ENCODE data around the gene SMYD3. TPM values are rescaled to one million over a fixed set of nuclear protein-coding genes. Genes with fewer than 3 reads are reported as not detected.
"Not testable (repeated sequence)": the region's sequence is repeated elsewhere in the genome, so short reads cannot be mapped to it uniquely, and the experiment has no call there.

The SMYD3 gene
- total and polyA plus RNA-seq, 9 of the 15 experiments (the other 6 are each of a cell fraction or from before 2014, with no cell fraction given): 128 to 440 (median 197) TPM

GRCh38 chr1:246364415-246364941 is 142.6 kb downstream of the SMYD3 start:
- CTCF ChIA-PET (ENCODE audit: low intra/inter-chr PET ratio): no interaction called here
- Histone ChIP-seq H3K4me1 (replicated peaks in 1 of 2; ENCODE audit: control insufficient read depth in 2 of 2, insufficient read depth in 2 of 2, low read length in 2 of 2) (no peaks in the 10 kb centered on the region), H3K9me1 (ENCODE audit: control insufficient read depth, insufficient read depth, low read length) (no peaks in the 10 kb centered on the region), H3K36me3 (ENCODE audit: control insufficient read depth, insufficient read depth, low read length) (no peaks in the 10 kb centered on the region), H3K27me3 (ENCODE audit: control insufficient read depth in 2 of 2, insufficient read depth in 2 of 2, low read length in 2 of 2) (no peaks in the 10 kb centered on the region), H3K9ac (ENCODE audit: insufficient read depth in 1 of 2, low read depth in 2 of 2, low read length in 2 of 2) (no peak overlapping the region), H3K79me2 (ENCODE audit: control insufficient read depth, insufficient read depth, low read length) (no peaks in the 10 kb centered on the region), H3K4me2 (ENCODE audit: insufficient read depth, low read length) (no peak overlapping the region), H4K20me1 (replicated peaks; ENCODE audit: control insufficient read depth, insufficient read depth, low read length) (no peaks in the 10 kb centered on the region), H3K27ac (ENCODE audit: extremely low read depth, low read depth, low read length) (no peak overlapping the region), H3K4me3 (no peak overlapping the region), H2AFZ (ENCODE audit: low read depth, low read length) (no peak overlapping the region), H3K9me3 (replicated peaks; ENCODE audit: control insufficient read depth, insufficient read depth, low read depth, low read length) (no peaks in the 10 kb centered on the region)
- TF ChIP-seq ZNF274 (IDR thresholded peaks at IDR 0.05; ENCODE audit: borderline replicate concordance, low read depth, low read length) (no peak), NFYB (IDR thresholded peaks at IDR 0.05; ENCODE audit: extremely low read depth, insufficient read length) (no peak), RFX1 (IDR thresholded peaks at IDR 0.05) (no peak)
- DNase-seq (ENCODE audit: extremely low read depth in 1 of 4, low spot score in 3 of 4): no peak
- no peak for FAIRE-seq
- in situ Hi-C loops (cut with MboI): no loop called here
- ATAC-seq: no peak
- BruUV-seq (replicated peaks): no TSS peak
- WGBS (ENCODE audit: insufficient coverage, low coverage, missing lambda C conversion rate): 48% methylated on average over 6 of the region's 6 CpGs
- POLR2A ChIA-PET: interaction anchor here (0.7 kb wide), 1 partner anchor 14 kb away, joined by 3 read pairs; no protein-coding TSS in a partner anchor
- intact Hi-C loops (cut with micrococcal nuclease): no loop called here

GRCh38 chr1:246357014-246357598 is 150.0 kb downstream of the SMYD3 start:
- H3K27ac ChIP-seq (ENCODE audit: extremely low read depth, low read depth, low read length); ATAC-seq; POLR2A ChIA-PET; H3K4me2 ChIP-seq (ENCODE audit: insufficient read depth, low read length); in situ Hi-C loops (cut with MboI); H3K4me1 ChIP-seq (replicated peaks in 1 of 2; ENCODE audit: control insufficient read depth in 2 of 2, insufficient read depth in 2 of 2, low read length in 2 of 2); H3K79me2 ChIP-seq (ENCODE audit: control insufficient read depth, insufficient read depth, low read length); H3K36me3 ChIP-seq (ENCODE audit: control insufficient read depth, insufficient read depth, low read length); H3K9ac ChIP-seq (ENCODE audit: insufficient read depth in 1 of 2, low read depth in 2 of 2, low read length in 2 of 2); H2AFZ ChIP-seq (ENCODE audit: low read depth, low read length); CTCF ChIA-PET (ENCODE audit: low intra/inter-chr PET ratio); H3K27me3 ChIP-seq (ENCODE audit: control insufficient read depth in 2 of 2, insufficient read depth in 2 of 2, low read length in 2 of 2); H3K4me3 ChIP-seq; DNase-seq (ENCODE audit: extremely low read depth in 1 of 4, low spot score in 3 of 4); H4K20me1 ChIP-seq (replicated peaks; ENCODE audit: control insufficient read depth, insufficient read depth, low read length); H3K9me3 ChIP-seq (replicated peaks; ENCODE audit: control insufficient read depth, insufficient read depth, low read depth, low read length); intact Hi-C loops (cut with micrococcal nuclease); BruUV-seq (replicated peaks); FAIRE-seq; H3K9me1 ChIP-seq (ENCODE audit: control insufficient read depth, insufficient read depth, low read length): not testable (repeated sequence)
- 24% methylated on average over 3 of the region's 3 CpGs for WGBS (ENCODE audit: insufficient coverage, low coverage, missing lambda C conversion rate)
- TF ChIP-seq SRF (CRISPR knock-in tag; IDR thresholded peaks at IDR 0.05) (peak in 1 of 2 experiments; percentile 76; a peak in 1 of 4 replicates), RFX1 (IDR thresholded peaks at IDR 0.05) (peak; percentile 50), CBFA2T2 (conservative IDR thresholded peaks at IDR 0.05) (0 out of 2 replicates have a peak, but pooled peaks have one; percentile 11)

All from K562 (cell line).